HG02588 (cell line): ENCODE results near the gene CACNB3.
"Not testable (repeated sequence)": the region's sequence is repeated elsewhere in the genome, so short reads cannot be mapped to it uniquely, and the experiment has no call there.

Experiments used
- ATAC-seq: cut with Tn5 transposase; IDR thresholded peaks from one replicate; pipeline ENCODE4 v1.9.1; 2021; ENCODE audit warnings: mild to moderate bottlenecking, moderate library complexity; ENCODE audit not compliant: unreplicated experiment

Gene CACNB3

DNA sequence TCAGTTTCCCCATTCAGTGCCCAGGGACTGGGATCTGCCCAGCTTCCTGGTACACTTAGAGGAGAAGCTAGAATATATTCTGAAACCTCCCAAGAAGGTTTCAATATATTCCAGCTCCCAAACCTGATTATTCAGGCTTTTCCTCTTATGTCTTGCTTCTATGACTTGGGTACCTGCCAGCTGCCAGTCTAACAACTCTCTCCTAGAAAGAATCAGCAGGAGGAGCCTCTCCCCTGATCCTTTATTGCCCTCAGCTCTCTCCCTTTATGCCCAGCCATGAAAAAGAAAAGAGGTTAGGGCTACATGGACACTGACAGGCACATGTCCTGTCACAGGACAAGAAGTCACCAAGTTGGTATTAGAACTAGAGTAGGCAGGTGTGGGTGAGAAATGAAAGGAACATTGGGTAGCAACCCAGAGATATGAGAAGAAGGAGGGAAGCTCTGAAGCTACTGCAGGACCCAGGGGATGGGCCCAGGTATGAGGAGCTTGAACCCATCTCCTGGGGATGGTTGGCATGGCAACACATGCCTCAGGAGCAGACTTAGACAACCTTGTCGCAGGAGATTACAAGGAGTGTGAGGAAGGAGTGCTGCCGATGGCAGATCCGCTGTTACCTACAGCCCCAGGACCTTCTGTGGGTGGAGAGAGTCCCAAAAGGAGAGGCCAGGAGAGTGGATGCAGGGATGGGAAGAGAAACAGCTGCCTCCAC lies 2.0 kb upstream of the CACNB3 start:
- ATAC-seq = no peak

DNA sequence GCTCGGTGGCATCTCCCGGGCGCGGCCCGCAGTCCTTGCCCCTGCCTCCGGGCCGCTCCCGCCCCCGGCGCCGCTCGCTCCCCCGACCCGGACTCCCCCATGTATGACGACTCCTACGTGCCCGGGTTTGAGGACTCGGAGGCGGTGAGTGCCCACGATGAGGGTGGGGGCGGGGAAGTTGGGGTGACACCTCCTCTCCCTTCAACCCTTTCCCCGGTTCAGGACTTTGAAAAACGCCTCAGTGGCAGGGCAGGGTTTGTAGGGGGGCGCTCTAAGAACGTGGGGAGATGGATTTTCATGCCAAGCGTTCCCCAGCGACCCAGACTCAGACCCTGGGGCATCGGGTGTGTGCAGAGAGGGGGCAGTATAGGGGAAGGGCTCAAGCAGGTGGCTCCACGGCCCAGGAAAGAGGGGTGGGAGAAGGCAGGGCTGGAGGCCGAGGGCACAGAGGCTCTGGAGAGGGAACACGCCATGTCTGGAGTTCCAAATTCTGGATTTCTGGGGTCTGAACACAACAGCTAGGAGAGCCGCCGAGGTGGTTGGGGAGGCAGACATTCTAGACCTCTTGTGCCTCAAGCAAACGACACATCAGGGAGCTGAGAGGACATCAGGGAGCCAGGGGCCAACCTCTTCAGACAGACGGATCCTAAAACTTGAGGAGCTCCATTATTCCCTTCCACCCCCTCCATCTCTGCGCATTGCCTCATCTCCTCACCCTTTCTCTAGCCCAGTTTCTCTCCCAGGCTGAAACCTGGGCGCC lies 715 bp downstream of the CACNB3 start:
- no peak for ATAC-seq

DNA sequence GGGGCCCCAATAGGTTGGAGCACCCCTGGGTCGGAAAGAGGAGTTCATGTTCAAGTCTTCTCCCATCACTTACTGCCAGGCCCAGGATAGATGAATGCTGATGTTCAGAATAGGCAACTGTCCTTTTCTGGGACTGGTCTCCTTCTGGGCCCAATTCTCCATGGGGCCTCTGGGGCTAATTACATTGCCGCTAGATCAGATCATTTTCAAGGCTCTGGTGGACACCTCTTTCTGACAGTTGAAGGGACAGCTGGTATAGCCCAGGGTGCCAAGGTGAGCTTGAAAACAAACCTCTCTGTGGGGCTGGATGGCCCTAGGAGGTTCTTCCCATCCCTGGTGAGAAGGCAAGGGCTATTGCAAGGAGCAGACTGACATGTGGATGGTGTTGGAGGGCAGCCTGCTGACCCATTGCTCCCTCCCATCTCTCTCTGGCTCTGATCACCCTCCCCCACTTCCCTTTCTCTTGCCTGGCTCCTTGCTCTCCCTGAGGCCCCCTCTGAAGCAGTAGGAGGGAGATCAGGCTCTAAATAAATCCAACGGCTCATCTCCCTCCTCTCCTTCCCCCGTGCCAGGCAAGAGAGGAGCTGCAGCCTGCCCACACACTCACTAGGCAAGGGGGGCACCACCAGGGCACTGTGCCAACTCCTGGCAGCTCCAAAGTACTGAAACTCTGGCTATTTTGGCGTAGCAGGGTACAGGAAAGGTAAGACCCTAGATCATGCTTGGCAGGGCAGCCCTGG lies 1.9 kb downstream of the CACNB3 start:
- ATAC-seq = no peak

DNA sequence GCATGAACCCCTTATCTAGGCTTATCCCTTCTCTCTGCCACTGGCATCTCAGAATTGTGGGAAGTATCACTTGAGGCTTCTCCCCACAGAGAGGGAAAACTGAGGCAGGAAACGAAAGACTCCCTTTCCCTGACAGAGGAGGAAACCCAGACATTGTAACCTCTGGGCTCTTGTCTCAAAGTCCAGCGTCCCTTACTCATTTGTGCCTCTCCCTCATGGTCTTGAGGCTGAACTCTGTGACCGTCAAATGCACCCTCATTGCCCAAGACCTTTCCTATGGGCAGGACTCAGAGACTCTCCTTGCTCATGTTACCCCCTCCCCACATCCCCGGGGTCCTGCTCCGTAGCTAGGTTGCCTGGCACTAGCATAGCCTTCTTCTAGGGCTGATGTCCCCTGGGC lies 3.8 kb downstream of the CACNB3 start:
- no peak for ATAC-seq

DNA sequence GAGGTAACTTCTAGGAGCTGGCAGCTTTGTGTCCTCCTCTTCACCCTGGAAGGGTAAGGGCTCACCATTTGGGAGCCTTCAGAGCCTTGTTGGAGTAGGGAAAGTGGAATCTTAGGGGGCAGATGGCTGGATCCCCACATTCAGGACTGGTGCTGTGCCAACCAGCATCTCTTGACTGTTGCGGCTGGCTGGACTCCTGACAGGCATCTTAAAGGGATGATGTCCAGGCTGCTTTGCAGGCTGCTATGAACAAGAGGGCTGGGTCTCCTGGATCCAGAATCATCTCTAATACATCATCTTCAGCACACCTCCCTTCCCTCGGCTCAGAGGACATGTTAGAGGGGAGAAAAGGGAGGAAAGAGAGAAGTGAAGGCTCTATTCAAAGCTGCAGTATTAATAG lies 4.4 kb downstream of the CACNB3 start:
- ATAC-seq = no peak

DNA sequence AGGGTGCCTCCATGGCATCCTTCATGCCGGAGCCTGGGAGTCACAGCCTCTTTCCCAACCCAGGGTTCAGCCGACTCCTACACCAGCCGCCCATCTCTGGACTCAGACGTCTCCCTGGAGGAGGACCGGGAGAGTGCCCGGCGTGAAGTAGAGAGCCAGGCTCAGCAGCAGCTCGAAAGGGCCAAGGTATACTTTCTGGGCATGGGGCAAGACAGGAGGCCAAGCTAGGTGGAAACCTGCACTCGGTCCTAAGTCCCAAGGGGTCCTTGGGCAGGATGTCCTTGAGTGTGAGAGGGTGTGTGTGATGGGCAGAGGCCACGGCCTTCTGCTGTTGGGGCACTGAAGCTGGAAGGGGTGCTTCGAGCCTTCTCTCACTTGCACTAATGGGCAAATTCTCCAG lies 5.0 kb downstream of the CACNB3 start:
- ATAC-seq = no peak

DNA sequence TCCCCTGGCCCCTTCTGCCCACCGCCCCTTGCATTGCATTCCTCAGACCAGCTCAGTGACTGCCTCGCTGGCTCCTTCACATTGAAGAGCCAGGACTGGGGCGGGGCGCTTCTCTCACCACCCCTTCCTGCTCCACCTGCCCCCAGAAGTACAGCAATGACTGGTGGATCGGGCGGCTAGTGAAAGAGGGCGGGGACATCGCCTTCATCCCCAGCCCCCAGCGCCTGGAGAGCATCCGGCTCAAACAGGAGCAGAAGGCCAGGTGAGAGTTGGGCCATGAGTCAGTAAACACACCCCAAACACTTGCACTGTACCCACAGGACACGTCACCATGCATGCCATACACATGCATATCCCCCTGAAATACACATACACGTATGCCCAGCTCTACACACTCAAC lies 5.8 kb downstream of the CACNB3 start:
- ATAC-seq = no peak

DNA sequence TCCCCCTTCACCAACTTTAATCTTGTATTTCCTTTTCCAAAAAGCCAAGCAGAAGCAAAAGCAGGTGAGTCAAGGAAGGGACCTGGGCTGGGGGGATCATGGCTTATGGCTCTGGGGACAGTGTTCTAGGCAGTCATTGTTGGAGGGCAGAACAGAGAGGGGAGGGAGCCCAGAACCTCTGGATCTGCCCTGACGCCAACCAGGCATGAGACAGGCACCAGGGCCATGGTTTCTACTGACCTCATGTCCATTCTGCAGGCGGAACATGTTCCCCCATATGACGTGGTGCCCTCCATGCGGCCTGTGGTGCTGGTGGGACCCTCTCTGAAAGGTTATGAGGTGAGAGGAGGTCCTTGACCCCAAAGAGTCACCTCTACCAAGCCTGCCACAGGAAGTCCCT lies 6.6 kb downstream of the CACNB3 start:
- no peak for ATAC-seq

DNA sequence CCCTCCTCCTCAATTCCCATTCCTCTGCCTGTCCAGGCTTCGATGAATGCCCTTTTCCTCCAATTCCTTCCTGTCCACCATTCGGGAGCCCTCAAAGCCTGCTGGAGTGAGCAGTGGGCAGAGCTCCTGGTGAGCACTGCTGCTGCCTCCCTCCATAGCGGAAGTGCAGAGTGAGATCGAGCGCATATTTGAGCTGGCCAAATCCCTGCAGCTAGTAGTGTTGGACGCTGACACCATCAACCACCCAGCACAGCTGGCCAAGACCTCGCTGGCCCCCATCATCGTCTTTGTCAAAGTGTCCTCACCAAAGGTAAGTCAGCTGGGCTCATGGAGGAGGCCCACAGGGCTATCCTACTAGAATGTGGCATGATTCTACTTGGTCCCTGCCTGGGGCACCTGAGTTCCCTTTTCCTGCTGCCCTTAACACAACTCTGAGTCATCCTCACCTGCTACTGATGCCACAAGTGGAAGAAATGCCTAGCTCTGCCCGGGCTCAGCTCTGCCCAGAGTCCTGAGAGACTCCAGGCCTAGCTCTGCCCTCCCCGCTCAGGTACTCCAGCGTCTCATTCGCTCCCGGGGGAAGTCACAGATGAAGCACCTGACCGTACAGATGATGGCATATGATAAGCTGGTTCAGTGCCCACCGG lies 8.0 kb downstream of the CACNB3 start:
- no peak for ATAC-seq

DNA sequence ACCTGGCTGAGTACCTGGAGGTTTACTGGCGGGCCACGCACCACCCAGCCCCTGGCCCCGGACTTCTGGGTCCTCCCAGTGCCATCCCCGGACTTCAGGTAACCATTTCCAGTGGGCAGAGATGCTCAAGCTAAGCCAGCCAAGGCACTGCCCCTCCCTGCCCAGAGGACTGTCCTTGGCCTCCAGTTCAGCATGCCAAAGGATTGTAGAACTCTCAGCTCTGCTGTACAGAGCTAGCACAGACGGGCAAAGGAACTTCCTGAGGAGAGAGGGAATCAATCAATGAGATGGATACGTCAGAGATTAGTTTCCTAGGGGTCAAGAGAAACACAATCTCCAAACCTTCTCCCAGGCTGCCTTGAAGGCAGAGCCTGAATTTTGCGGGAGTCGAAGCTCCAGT lies 8.7 kb downstream of the CACNB3 start:
- ATAC-seq = no peak

DNA sequence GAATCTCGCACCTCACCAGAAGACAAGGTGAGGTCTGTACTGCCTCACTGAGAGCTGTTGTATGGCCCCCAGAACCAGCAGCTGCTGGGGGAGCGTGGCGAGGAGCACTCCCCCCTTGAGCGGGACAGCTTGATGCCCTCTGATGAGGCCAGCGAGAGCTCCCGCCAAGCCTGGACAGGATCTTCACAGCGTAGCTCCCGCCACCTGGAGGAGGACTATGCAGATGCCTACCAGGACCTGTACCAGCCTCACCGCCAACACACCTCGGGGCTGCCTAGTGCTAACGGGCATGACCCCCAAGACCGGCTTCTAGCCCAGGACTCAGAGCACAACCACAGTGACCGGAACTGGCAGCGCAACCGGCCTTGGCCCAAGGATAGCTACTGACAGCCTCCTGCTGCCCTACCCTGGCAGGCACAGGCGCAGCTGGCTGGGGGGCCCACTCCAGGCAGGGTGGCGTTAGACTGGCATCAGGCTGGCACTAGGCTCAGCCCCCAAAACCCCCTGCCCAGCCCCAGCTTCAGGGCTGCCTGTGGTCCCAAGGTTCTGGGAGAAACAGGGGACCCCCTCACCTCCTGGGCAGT lies 9.3 kb downstream of the CACNB3 start:
- ATAC-seq = no peak

DNA sequence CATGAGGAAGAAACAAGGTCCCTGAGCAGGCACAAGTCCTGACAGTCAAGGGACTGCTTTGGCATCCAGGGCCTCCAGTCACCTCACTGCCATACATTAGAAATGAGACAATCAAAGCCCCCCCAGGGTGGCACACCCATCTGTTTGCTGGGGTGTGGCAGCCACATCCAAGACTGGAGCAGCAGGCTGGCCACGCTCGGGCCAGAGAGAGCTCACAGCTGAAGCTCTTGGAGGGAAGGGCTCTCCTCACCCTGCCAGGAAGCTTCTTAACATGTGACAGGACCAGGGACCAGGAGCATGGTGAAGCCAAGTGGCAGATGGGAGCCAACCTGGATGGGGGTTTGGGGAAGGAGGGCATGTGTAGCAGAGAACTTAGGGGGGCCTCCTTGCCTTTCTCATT lies 10.0 kb downstream of the CACNB3 start:
- no peak for ATAC-seq

DNA sequence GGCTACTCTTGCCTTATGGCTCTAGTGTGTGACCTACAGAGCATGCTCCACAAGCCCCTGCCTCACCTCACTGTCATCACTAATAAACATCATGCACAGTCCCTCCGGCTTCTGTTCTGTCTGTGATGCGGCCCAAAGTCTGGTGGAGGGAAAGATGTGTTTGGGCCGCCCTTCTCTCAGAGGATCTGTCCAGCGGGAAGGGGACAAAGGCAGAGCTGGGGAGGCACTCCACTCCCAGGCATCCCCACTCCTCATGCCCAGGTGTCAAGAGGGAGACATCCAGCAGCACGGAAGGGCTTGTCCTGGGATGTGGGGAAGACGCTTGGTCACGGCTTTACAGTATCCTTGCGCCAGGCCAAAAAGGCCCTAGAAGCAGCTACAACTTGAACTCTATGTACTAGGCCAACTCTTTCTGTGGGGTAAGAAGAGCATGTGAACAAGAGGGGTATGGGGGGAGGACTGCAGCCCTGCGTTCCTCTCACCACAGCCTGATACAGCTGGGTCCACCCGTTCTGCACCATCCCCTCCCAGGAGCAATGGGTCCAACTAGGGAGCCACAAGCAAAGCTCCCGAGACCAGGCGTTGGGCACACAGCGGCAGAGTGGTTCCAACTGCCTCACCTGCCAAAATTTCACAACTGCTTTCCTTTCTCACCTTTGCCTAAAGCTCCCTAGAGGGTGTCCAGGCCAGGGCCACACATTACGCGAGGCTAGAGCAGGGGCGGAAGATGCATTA lies 10.7 kb downstream of the CACNB3 start:
- ATAC-seq = no peak

DNA sequence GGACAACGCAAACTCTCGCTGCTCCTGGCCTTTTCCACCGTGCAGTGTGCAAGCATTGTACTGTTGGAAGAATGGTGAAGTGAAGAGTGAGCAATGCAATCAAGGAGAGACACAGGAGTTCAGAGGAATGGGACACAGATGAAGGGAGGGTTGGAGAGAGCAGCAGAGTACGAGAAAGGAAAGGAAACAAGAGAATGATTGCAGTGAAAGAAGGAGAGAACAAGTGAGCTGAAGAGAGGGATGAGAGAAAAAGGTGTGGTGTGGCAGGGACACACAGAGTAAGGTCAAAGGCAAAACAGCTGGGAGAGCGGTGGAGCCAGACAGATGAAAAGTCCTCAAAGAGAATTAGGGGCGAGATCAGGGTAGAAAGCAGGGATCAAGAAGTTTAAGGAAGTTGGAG lies 13.0 kb downstream of the CACNB3 start:
- no peak for ATAC-seq

DNA sequence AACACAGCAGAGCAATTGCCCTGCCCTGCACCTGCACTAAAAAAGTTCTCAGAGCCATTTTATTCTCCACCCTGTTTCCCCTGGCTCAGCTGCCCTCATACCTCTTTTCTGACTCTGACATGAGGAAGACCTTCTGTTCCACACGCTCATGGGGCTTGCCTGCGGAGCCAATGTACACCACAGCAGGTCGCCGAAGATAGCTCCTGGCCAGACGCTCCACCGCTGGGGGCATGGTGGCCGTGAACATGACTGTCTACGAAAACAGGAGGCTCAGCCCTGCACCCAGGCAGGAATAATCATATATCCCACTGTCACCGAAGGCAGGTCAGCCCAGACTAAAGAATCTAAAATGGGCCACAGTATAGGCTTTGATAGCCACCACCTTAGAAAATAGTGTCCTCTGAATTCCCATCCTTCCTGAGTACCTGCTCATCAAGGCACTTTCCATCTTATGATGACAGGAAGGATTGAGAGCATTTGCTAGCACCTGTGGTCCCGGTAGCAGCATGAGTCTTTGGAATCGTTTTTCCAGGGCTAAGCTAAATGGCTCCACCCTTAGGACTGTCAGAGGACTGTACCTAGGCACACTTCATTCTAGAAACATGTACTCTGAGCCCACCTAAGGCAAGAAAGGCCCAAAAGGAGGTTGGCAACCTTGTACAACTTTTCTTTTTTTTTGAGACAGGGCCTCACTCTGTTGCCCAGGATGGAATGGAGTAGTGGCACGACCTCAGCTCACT lies 14.2 kb downstream of the CACNB3 start:
- no peak for ATAC-seq

DNA sequence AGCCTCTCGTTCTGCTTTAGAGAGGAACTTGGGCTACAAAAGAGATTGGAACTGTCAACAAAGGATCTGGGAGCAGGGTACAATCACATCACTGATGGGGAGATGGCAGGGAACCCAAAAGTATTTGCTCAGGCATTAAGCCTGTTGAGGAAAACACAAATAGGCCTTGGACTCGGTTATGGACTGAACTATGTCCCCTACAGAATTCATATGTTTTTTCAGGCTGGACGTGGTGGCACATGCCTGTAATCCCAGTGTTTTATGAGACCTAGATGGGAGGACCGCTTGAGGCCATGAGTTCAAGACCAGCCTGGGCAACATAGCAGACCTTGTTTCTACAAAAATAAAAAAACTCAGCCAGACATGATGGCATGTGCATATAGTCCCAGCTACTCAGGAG lies 19.8 kb downstream of the CACNB3 start:
- ATAC-seq = no peak

DNA sequence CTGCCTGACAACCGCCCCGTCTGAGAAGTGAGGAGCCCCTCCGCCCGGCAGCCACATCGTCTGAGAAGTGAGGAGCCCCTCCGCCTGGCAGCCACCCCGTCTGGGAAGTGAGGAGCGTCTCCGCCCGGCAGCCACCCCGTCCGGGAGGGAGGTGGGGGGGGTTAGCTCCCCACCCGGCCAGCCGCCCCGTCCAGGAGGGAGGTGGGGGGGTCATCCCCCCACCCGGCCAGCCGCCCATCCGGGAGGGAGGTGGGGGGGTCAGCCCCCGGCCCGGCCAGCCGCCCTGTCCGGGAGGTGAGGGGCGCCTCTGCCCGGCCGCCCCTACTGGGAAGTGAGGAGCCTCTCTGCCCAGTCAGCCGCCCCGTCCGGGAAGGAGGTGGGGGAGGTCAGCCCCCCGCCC lies 23.7 kb downstream of the CACNB3 start:
- ATAC-seq = not testable (repeated sequence)

DNA sequence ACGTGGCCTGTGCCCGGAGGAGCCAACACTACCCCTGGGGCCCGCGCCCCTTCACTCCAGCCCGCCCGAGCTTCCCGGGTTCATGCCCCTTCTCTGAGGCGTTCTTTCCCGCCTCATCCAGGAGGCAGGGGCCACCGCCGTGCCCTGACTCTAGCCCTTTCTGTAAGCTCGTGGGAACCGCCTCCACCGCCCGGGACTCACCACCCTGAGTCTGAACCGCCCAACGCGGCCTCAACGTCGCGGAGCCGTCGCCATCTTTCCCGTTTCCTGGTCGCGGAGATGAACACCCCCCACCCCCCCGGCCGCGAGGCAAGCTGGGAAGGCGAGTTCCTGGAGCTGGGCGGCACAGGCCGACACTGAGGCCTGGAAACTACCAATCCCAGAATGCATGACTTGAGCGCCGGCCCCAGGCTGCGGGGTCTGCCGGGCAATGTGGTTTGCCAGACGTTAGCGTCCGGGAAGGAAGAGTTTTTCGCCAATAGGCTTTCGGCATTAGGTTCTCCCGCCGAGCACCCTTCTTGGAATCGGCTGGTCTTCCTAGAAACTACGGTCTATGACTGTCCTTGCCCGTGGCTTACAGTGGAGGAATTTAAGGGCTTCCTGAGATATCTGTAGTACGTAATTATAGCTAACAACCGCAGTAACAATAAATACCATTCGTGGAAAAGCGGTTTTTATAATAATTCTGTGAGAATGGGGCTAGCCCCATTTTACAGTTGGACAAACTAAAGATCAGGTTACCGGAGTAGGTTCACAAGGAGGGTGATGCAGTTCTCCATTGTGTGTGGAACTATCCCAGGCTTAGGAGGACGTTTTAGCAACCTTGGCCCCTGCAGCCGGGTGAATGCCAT lies 33.8 kb downstream of the CACNB3 start, which contains the start of gene DDX23:
TSS of gene DDX23 (minus strand) at position 281 of the 851 bp plus-strand sequence. CDS start 6,381 bp downstream, outside the sequence.
- peak; percentile 95 for ATAC-seq
